ENCODE results near the gene DYSF.

DYSF gene

DNA sequence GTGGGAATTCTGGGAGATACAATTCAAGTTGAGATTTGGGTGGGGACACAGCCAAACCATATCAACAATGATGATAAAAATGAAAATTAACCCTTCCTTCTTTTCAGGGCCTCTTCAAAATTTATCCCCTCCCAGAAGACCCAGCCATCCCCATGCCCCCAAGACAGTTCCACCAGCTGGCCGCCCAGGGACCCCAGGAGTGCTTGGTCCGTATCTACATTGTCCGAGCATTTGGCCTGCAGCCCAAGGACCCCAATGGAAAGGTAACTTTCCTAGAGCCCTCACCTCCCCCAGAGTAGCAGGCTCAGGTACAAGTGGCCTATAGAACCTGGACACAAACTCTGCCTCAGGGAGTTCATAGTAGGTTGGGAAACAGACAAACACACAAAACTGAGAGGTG lies 205.4 kb downstream of the DYSF start:
- peaks cover 8% of the 10 kb centered on the region for H3K36me3 Mint-ChIP-seq
- H3K27me3 Mint-ChIP-seq = no peaks in the 10 kb centered on the region
- peaks cover 13% of the 10 kb centered on the region for H3K9me3 Mint-ChIP-seq (ENCODE audit: low read depth)
- no peak overlapping the region for H3K4me3 Mint-ChIP-seq
- no peak overlapping the region for H3K27ac Mint-ChIP-seq
- no peaks in the 10 kb centered on the region for H3K4me1 Mint-ChIP-seq (ENCODE audit: low read depth)

DNA sequence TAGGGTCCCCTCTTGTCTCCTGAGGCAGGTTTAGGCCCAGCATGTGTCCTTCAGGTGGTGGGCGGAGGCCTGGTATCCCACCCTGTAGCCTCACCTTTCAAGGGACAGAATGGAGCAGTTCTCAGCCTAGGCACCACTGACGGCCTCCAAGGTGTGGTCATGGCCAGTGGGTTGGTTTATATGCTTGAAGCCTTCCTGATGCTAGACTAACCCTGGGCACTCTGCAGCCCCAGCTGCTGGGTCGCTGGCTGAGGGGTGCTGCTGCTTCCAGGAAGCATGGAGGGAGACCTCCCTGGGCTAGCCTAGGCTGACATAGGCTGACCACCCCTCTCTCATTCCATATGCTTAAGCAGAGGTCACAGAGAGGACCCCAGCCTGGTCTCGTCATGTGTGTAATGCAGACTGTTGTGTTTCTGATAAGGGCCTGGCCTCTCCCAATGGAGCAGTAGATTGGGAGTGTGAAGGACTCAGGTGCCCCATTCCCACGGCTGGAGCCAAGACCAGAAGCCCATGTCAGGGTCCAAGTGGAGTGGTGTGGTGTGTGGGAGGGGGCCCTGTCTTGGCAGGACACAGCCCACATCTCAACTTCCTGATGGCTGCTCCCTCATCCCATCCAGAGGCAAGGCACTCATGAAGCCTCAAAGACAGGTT lies 206.6 kb downstream of the DYSF start:
- no peaks in the 10 kb centered on the region for H3K4me1 Mint-ChIP-seq (ENCODE audit: low read depth)
- H3K4me3 Mint-ChIP-seq = no peak overlapping the region
- H3K27me3 Mint-ChIP-seq = no peaks in the 10 kb centered on the region
- H3K9me3 Mint-ChIP-seq (ENCODE audit: low read depth) = peaks cover 13% of the 10 kb centered on the region
- H3K27ac Mint-ChIP-seq = no peak overlapping the region
- H3K36me3 Mint-ChIP-seq = peaks cover 8% of the 10 kb centered on the region

- H3K9me3 Mint-ChIP-seq (ENCODE audit: low read depth) = peaks cover 13% of the 10 kb centered on the region
- H3K27me3 Mint-ChIP-seq = no peaks in the 10 kb centered on the region
- no peak overlapping the region for H3K4me3 Mint-ChIP-seq
- no peak overlapping the region for H3K27ac Mint-ChIP-seq
- peaks cover 8% of the 10 kb centered on the region for H3K36me3 Mint-ChIP-seq
- H3K4me1 Mint-ChIP-seq (ENCODE audit: low read depth) = no peaks in the 10 kb centered on the region
These were observed 208.4 kb downstream of the DYSF start for GRCh38 chr2:71661782-71662181.

GRCh38 chr2:71662665-71663394 lies 209.5 kb downstream of the DYSF start:
- no peak overlapping the region for H3K4me3 Mint-ChIP-seq
- no peaks in the 10 kb centered on the region for H3K27me3 Mint-ChIP-seq
- H3K36me3 Mint-ChIP-seq = peaks cover 8% of the 10 kb centered on the region
- no peak overlapping the region for H3K27ac Mint-ChIP-seq
- peaks cover 13% of the 10 kb centered on the region for H3K9me3 Mint-ChIP-seq (ENCODE audit: low read depth)
- H3K4me1 Mint-ChIP-seq (ENCODE audit: low read depth) = no peaks in the 10 kb centered on the region

DNA sequence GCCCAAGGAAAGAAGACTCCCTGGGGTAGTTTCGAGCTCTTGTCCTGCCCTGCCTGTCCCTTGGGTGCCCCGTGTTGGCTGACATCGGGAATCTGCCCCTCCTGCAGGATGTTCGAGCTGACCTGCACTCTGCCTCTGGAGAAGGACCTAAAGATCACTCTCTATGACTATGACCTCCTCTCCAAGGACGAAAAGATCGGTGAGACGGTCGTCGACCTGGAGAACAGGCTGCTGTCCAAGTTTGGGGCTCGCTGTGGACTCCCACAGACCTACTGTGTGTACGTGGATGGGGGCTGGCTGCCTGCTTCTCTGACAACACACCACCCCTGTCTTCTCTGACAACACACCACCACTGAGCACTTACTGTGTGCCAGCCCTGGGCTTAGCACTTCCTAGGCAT lies 210.8 kb downstream of the DYSF start:
- H3K27ac Mint-ChIP-seq = no peak overlapping the region
- peaks cover 5% of the 10 kb centered on the region for H3K9me3 Mint-ChIP-seq (ENCODE audit: low read depth)
- H3K4me1 Mint-ChIP-seq (ENCODE audit: low read depth) = no peaks in the 10 kb centered on the region
- H3K4me3 Mint-ChIP-seq = no peak overlapping the region
- H3K27me3 Mint-ChIP-seq = no peaks in the 10 kb centered on the region
- peaks cover under 1% of the 10 kb centered on the region for H3K36me3 Mint-ChIP-seq

GRCh38 chr2:71665168-71666093 lies 212.1 kb downstream of the DYSF start:
- Mint-ChIP-seq H3K9me3 (ENCODE audit: low read depth) (no peaks in the 10 kb centered on the region), H3K27me3 (no peaks in the 10 kb centered on the region), H3K4me1 (ENCODE audit: low read depth) (no peaks in the 10 kb centered on the region), H3K36me3 (no peaks in the 10 kb centered on the region), H3K4me3 (no peak overlapping the region), H3K27ac (no peak overlapping the region)

DNA sequence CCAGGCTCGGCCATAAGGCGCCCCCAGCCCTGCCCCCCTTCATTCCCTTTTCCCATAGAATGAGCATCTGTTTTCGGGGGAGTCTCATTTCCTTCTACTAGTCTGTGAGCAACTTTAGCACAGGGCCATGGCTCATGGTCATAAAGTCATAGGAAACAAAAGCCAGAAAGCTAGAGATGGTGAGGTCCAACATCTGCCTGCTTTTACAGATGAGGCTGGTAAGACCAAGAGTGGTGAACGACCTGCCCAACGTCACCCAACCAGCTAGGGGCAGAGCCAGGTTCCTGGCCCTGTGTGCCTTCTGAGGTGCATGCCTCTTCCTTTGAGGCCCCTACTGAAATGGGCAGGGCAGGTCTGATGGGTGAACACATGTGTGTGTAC lies 212.7 kb downstream of the DYSF start:
- Mint-ChIP-seq H3K27ac (no peak overlapping the region), H3K4me3 (no peak overlapping the region), H3K9me3 (ENCODE audit: low read depth) (no peaks in the 10 kb centered on the region), H3K27me3 (no peaks in the 10 kb centered on the region), H3K36me3 (no peaks in the 10 kb centered on the region), H3K4me1 (ENCODE audit: low read depth) (no peaks in the 10 kb centered on the region)

DNA sequence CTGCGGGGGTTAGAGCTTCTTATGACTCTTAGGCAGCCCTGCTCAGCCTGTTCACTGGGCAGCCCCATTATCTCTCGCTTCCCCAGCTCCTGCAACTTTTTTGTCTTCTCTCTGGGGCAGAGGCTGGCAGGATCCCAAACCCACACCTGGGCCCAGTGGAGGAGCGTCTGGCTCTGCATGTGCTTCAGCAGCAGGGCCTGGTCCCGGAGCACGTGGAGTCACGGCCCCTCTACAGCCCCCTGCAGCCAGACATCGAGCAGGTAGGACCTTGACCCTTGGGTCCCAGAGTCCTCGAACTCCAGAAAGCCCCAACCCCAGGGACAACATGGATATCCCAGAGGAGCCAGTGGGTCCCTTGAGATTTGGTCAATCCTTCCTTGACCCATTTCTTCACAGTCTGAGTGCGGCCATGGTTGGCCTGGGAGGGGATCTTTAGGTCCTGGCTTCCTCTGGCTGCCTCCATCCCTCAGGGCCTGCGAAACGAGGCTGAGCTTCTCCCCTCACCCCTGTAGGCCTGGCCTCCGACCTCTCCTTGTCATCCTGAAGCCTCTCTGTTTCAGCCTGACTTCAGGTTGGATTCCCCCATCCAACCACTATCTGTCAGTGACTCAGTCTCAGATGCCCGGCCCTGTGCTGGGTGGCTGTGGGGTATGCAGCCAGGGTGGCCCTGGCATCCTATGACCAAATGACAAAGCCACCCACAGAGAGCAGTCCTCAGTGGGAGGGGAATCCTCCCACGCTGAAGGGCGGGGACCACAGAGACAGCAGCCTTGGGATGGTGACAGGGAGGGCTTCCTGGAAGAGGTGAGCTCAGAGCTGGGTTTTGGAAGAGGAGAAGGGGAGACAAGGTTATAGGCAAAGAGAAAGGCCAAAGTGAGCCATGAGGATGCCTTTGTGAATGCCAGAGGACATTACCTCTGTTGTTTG lies 214.2 kb downstream of the DYSF start:
- H3K4me1 Mint-ChIP-seq (ENCODE audit: low read depth) = no peaks in the 10 kb centered on the region
- H3K36me3 Mint-ChIP-seq = no peaks in the 10 kb centered on the region
- H3K27me3 Mint-ChIP-seq = no peaks in the 10 kb centered on the region
- no peaks in the 10 kb centered on the region for H3K9me3 Mint-ChIP-seq (ENCODE audit: low read depth)
- no peak overlapping the region for H3K4me3 Mint-ChIP-seq
- H3K27ac Mint-ChIP-seq = no peak overlapping the region

DNA sequence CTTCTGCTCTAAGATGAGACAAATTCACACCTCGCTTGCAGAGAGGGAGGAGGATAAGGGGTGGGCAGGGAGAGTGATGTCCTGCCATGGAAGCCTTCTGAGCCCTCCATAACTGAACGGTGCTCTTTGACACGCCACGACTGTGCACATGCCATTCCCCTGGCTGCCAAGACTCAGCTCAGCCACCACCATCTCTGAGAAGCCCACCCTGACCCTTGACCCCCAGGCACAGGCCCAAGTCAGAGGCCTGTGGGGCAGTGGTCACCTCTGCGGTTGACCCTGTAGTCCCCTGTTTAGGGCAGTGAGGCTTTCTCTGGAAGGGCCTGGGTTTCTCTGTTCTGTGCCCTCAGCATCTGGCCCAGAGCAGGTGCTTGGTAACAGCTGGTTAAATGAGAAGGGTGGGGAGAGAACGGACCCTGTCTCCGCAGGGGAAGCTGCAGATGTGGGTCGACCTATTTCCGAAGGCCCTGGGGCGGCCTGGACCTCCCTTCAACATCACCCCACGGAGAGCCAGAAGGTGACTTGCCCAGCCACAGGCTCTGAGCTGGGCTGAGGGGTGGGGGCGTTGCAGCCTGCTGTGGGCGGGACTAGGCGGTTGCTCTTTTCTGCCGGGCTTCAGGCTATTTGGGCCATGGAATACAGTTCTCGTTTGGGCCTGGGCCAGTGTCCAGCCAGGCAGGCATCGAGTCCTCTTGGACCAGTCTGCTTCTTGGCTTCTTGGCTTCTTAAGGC lies 215.1 kb downstream of the DYSF start:
- Mint-ChIP-seq H3K4me1 (ENCODE audit: low read depth) (no peaks in the 10 kb centered on the region), H3K9me3 (ENCODE audit: low read depth) (no peaks in the 10 kb centered on the region), H3K27ac (no peak overlapping the region), H3K27me3 (no peaks in the 10 kb centered on the region), H3K4me3 (no peak overlapping the region), H3K36me3 (no peaks in the 10 kb centered on the region)

- Mint-ChIP-seq H3K4me3 (no peak overlapping the region), H3K4me1 (ENCODE audit: low read depth) (no peaks in the 10 kb centered on the region), H3K9me3 (ENCODE audit: low read depth) (no peaks in the 10 kb centered on the region), H3K27me3 (no peaks in the 10 kb centered on the region), H3K27ac (no peak overlapping the region), H3K36me3 (no peaks in the 10 kb centered on the region)
These were observed 215.7 kb downstream of the DYSF start for GRCh38 chr2:71669058-71669456.

DNA sequence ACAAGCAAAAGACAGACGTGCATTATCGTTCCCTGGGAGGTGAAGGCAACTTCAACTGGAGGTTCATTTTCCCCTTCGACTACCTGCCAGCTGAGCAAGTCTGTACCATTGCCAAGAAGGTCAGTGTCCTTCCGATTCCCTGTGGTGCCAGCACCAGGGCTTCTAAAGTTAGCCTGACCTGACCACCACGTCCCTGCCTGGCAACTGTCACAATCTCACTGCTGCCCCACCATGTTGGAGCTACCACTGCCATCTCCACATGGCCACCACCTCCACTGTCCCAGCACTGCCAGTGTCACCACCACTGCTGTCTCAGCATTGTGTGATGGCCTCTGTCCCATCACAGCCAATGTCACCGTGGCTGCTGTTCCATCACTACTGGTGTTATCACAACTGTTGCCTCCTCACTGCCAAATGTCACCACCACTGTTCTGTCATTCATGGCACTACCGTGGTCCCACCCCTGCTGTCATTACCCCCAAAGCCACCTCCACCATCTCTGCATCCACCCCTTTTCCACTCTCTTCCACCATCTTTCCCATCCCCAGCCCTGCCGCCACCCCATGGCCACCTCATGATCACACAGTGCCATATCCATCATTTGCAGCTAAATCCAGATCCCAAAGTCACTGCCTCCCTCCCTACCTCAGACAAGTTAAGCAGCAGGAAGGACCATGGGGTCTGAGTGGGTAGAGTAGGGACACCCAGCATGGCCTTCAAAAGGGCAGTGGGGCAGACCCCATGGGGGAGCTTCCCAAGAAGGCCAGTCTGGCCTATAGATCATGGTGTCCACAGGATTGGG lies 216.5 kb downstream of the DYSF start:
- no peak overlapping the region for H3K4me3 Mint-ChIP-seq
- no peaks in the 10 kb centered on the region for H3K4me1 Mint-ChIP-seq (ENCODE audit: low read depth)
- peaks cover under 1% of the 10 kb centered on the region for H3K27me3 Mint-ChIP-seq
- no peaks in the 10 kb centered on the region for H3K36me3 Mint-ChIP-seq
- H3K9me3 Mint-ChIP-seq (ENCODE audit: low read depth) = no peaks in the 10 kb centered on the region
- no peak overlapping the region for H3K27ac Mint-ChIP-seq

- peaks cover 1% of the 10 kb centered on the region for H3K27me3 Mint-ChIP-seq
- no peaks in the 10 kb centered on the region for H3K36me3 Mint-ChIP-seq
- H3K4me3 Mint-ChIP-seq = no peak overlapping the region
- no peak overlapping the region for H3K27ac Mint-ChIP-seq
- no peaks in the 10 kb centered on the region for H3K4me1 Mint-ChIP-seq (ENCODE audit: low read depth)
- H3K9me3 Mint-ChIP-seq (ENCODE audit: low read depth) = no peaks in the 10 kb centered on the region
These were observed 217.1 kb downstream of the DYSF start for GRCh38 chr2:71670430-71670795.

DNA sequence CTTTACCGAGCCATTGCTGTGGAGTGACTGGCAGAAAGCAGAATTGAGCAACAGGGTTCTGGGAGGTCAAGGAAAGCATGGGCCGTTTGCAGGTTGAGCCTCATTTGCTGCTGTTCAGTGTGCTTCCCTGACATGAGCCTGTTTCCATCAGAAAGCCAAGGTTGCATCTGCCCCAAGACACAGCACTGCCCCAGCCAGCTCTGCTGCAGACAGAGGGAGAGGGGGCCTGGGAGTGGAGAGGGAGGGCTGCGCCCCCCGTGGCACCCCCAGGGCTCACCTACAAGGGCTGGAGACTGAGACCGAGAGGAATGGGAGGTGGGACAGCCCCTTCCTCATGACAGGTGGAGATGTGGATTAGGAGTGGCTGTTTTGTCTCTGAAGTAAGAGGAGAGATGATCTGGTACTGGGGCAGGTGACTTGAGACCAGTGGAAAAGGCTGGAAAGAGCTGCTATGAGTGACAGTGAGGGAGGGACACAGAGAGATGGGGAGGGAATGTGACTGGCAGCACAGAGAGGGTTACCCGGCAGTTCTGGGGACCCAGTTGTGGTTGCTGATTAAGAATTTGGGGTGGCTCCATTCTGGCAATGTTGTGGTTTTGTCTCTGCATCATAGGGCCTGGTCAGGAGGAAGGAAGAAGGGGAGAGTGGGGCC lies 218.0 kb downstream of the DYSF start:
- Mint-ChIP-seq H3K4me3 (no peak overlapping the region), H3K36me3 (no peaks in the 10 kb centered on the region), H3K27ac (no peak overlapping the region), H3K27me3 (peaks cover 1% of the 10 kb centered on the region), H3K4me1 (ENCODE audit: low read depth) (no peaks in the 10 kb centered on the region), H3K9me3 (ENCODE audit: low read depth) (no peaks in the 10 kb centered on the region)

All from activated naive CD8-positive, alpha-beta T cell (primary cell).